GM20431 (cell line): Measurements from ENCODE around the gene EDNRB.

ENCODE experiments used
- in situ Hi-C: fragments of 300-500 bp; cut with MseI, MboI; formaldehyde crosslinking; loops from one replicate; pipeline ENCODE4 v1.15.0; 2020; ENCODE audit warnings: low sequenced_read_pairs; ENCODE audit not compliant: unreplicated experiment

Gene EDNRB

DNA sequence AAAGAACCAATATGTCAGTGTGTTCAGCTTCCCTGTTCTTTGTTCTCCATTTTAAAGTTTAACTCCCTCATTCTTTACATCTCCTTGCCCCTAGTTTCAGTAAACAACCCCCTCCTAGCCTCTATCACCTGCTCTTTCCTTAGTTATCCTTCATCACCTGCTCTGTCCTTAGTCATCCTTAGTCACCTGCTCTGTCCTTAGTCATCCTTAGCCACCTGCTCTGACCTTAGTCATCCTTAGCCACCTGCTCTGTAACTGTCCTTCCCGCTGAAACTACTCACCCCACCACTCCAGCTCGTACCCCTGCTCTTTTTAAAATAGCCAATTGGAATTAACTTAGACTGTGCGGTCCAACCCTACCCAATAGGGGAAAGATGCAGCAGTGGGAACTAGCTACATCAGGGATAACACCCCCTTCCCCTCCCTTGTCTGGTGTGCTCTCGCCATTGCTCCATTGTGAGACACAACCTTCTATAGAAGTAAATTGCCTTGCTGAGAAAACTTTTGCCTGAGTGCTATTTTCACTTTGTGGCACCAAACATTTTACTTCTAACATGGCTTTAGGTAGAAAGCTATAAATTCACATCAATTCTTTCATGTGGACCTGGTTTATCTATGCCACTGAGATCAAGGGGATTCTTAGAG lies 16.2 kb downstream of the EDNRB start:
- in situ Hi-C loops = no loop called here

DNA sequence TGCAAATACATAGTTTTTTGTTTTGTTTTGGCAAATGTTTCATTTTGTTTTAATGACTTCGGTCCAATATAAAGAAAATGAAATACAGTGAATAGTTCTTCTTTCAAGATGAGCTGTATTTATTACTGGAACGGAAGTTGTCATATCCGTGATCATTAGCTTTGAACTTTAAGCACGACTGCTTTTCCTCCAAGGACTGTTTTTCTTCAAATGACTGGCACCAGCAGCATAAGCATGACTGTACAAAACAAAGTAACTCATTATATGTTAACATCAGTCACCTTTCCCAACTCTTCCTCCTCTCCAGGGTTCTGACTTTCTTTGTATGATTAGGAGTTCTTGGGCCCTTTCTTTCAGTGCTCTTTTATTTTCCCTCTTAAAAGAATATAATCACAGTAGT lies 20.5 kb downstream of the EDNRB start:
- in situ Hi-C loops = no loop called here

DNA sequence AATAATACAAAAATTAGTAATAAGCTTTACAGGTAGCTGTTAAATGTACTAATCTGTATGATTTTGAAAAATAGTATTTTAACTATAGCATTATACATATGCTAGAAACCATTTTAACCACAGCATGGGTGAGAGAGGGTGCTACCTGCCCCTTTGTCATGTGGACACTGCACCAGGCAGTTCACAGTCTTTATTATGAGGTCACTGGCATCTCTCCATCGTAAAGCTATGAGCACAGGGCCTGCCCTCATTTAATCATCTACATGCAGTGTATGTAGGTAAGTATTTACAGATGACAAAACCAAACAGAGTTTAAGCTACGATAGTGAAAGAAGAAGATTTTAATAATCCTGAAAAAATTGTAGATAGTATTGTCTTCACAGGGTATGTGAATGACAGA lies 21.7 kb downstream of the EDNRB start:
- in situ Hi-C loops = no loop called here

DNA sequence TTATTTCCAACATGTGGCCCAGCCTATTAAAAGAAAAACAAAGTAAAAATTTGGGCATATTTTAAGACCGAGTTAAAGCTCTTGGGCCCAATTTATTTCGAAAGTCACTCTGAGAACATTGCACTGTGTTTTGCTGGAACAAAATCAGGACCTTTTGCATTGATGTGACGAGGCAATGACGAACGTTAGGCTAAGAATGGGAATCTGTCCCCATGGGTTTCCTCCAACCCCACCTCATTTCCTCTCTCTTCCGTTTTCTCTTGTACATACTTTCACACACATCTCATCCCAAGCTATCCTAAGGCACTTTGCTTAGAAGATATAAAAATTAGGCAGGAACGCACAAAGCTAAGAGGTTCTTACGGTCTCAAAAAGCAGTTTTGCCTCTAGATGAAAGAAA lies 22.1 kb downstream of the EDNRB start:
- in situ Hi-C loops = no loop called here

DNA sequence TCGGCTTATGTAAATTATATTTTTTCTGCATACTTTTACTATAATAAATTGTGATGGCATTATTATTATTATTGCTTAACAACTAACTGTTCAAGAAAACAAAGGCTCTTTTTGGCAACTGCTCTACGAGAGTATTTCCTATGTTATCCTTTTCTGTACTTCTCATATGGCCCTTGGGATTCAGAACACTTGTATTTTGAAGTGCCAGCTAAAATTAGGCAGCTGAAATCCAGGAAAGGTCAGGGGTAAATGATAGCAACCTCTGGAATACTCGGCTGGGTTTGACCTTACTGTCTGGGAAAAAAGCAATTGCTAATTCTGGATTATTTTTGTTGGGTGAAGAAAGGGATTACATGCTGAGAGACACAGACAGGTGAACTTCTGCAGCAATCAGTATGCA lies 23.9 kb downstream of the EDNRB start:
- in situ Hi-C loops = no loop called here

DNA sequence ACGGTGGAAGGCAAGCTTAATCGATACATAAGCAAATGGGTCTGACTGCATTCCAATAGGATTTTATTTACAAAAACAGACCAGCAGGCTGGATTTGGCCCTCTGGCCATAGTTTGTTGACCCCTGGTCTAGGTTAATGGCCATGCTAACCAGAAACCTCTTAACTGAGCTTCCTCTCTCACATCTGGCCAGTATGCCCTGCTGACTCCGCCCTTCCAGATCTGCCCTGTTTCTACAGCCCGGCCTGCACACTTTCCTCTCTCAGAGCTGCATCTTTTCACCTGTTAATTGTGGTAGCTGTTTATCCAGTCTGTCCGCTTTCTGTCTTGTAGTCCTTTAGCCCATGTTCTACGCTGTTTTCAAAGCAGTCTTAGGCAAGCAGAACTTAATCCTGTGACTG lies 25.6 kb downstream of the EDNRB start:
- in situ Hi-C loops = no loop called here

DNA sequence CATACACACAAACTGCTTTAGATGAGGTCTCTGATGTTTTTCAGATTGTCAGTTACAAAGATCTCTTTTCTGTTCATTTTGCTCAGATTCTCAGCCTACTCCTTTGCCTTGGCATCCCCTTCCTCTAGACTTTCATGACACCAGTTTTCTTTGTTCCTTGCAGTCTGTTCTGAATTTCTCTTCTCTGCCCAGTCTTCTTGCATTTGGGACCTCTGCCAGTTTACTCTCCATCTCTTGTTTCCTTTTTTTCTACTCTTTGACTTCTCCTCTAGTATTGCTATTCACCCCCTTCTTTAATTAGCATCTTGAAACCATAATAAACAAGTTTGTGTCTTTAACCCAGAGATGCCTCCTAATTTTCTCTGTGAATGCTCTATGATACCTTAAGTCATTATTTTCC lies 26.1 kb downstream of the EDNRB start:
- in situ Hi-C loops = no loop called here

DNA sequence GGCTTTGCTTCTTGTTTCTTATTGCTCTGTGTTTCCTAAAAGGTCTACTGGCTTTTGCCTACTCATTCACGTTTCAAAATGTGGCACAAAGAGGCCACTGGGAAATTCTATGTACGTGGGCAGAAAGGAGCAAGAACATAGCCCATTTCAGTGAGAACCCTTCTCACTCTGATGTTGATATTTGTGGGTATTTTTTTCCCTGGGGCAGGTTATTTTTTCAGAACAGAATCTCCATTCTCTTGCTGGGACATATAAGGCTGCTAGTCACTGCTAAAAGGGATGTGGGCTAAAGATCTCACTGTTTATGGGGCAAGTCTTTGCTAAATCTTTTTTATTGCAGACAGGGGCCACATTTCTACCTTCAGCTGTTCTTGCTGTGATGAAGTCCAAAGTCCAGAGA lies 27.1 kb downstream of the EDNRB start:
- in situ Hi-C loops = no loop called here

DNA sequence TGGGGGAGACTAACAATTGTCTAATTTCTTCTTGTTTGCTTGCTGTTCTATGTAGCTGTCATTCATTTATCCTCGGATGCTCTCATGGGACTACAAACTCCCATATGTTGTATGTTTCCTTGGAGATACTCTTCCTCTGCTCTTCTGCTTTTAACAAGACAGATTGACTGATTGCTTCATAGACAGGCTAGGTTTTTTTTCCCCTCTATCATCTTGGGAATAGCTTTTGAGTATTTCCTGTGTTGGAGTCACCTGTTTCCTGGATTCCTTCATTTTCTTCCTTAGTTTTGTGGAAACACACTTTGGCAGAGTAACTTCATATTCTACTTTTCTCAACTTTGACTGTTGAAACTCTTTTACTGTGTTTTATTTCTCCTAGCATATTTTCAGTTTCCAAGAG lies 27.6 kb downstream of the EDNRB start:
- in situ Hi-C loops = no loop called here

DNA sequence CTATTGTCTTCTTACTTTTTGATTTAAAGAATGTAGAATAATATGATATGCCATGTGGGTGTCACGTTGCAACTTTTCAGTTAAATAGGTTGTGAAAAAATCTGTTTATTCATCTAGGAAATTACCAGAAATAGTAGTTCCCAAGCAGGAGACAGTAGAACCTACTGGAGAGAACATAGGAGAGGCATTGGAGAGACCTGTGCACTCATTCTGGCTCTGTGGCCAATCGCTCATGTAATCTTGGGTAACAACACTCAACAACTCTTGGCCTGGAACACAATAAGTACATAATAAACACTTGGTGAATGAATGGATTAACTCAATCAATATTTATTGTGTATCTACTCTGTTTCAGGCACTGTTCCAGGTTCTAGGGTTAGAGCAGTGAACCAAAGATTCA lies 35.3 kb downstream of the EDNRB start:
- in situ Hi-C loops = no loop called here

DNA sequence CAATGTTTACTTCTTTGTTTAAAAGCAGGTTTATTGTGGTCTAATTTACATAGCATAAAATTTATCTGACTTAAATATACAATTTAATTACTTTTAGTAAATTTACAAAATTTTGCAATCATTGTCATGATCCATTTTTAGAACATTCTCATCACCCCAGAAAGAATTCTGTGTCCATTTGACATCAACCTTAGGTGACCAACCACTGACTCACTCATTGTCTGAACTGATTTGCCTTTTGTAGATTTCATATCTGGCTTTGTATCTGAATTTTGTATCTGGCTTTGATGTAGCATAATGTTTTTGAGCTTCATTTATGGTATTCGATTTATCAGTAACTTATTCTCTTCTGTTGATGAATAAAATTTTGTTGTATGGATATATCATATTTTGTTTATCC lies 40.4 kb downstream of the EDNRB start:
- in situ Hi-C loops = no loop called here

DNA sequence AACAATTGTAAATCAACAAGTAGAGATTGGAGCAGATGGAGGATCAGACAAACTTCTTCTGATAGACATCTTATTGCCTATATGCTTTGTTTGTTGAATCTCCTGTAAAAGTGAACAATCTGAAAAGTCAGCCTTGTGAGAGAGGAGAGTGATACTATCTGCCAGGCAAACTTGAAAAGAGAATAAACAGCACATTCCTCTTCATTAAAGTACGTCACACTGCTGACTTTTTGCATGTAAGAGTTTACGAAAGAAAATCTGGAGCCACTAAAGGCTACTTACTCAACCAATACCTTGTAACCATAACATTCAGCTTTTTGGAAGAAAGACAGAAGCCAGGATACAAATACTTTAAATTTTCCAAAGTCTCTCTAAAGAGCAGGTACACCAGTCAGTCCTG lies 42.5 kb downstream of the EDNRB start:
- in situ Hi-C loops = no loop called here

DNA sequence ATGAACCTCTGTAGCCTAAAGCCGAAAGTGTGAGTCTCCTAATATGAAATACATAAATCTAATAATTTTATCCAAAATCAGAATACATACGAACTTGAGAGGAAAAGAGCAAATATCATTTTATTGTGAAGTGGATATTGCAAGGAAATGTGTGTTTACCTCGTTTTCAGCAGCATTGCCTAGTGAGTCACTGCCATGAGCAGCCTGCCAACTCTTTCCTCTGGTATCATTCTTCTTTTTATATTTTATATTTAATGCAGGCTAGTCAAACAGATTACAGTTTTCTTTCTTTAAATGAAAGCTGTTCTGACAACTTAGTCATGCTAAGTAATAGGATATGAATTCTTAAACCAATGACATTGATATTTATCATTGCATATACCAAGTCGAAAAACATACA lies 44.2 kb downstream of the EDNRB start:
- in situ Hi-C loops = no loop called here

DNA sequence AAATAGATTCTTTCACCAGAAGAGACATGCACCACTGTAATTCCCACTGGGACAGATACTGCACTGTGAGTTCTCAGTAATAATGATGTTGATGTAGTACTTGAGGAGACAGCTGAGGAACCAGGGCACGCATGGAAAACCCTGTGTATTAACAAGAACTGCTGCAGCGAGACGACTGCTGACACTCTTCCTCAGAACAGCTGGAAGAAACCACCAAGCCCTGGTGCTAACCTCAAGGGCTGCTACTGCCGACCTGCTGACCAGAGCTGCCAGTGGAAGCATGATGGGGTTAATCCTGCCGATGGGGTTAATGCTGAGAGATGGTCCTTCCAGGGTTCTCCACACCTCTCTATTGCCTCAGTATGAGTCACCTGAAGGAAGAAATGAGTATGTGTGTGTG lies 45.6 kb downstream of the EDNRB start:
- in situ Hi-C loops = no loop called here

DNA sequence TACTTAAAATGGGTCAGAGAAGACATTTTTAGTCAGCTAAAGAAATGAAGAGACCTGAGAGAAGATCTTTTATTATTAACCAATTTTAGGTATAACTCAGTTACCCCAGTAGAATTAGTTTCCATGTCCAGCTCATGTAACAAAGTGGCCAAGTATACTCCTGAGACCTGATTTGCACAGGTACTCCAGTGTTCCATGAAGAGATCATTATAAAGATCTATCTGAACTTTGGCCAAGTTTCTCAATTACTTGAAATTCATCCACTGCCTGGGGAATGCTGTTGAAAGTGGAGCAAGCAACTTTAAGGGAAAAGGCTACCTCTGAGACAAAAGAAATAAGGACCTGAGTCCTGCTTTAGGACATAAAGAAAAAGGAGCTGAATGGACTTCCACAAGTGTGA lies 47.0 kb downstream of the EDNRB start:
- in situ Hi-C loops = no loop called here

DNA sequence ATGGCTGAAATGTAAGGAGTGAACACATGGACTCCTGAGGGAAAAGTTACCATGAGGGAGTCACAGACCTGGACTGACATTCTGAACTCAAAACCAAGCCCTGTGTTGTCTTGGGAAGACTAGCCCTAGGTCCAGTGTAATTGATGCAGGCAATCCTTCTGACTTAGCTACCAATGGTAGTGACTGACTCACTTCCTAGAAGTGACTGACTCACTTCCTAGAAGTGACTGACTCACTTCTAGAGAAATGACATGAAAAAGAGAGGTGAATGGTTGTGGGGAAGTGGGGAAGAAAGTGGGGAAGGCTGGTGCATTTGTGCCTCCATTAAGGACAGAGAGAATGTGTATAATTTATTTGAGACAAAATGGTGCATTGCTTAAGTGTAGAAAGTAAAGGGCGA lies 49.9 kb downstream of the EDNRB start:
- in situ Hi-C loops = no loop called here

DNA sequence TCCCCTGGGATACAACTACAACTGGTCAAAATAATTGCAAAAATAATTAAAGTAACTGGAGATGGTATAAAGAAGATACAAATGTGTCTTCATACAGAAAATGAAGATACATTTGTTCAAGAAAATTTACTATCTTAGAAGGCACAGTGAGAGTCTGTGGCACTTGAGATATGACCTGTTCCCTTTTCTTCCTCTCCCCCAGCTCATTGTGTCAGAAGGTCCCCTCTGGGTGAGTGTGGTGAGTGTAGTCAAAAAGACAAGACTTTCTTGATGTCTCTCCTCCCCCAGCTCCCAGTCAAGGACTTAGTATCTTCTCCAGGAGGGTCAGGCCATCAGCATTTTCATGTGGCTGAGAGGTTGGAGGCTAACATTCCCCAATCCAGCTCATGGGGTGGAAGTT lies 51.7 kb downstream of the EDNRB start:
- in situ Hi-C loops = no loop called here

DNA sequence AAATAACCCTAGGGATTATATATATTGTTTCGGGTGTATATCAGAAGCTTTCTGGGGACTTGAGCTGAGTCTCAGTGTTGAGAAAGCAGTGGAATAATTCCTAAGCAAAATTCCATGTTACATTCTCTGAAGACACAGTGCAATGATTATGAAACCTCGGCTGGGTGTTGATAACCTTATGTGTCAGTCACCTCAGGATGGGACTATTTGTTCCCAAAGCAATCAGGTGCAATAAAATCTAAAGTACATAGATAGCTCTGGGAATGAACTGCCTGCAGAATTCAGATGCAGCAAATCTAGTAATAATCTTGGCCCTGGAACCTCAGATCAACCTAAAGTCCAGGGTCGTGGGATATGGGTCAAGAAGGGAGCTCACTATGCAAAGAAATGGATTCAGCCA lies 53.0 kb downstream of the EDNRB start:
- in situ Hi-C loops = no loop called here

DNA sequence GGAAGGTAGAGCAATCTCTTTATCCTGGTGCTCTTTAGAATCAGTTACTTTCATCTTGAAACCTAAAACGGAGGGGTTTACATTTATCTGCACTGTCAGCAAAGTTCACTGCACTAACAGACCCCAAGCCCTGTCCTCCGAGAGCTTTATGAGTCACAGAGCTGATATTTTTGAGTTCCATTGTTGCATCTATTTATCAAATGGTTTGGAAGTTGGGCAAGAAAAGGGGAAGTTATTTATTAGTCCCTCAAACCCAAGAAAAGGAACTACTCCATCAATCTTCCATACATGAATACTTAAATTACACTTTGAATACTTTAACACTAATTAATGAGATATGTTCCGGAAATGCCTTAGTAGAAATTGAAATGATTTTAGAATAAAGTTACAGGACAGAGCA lies 55.5 kb downstream of the EDNRB start:
- in situ Hi-C loops = no loop called here

DNA sequence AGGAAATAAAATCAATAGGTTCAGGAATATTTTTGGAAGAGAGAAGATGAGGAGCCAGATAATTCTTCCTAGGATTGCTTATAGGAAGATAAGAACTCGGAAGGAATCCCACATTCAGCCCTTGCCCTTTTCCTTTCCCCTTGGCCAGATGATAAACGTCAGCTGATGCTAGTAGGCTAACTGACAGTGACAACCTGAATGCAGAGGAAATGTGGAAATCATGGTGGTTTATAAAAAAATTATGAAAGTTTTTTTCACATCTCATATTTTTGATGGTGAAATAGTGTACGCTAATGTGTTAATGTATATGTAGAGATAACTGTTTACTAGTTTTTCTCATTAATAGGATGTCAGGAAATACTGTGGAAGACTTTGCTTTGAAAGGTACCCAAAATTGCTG lies 56.9 kb downstream of the EDNRB start:
- in situ Hi-C loops = no loop called here

DNA sequence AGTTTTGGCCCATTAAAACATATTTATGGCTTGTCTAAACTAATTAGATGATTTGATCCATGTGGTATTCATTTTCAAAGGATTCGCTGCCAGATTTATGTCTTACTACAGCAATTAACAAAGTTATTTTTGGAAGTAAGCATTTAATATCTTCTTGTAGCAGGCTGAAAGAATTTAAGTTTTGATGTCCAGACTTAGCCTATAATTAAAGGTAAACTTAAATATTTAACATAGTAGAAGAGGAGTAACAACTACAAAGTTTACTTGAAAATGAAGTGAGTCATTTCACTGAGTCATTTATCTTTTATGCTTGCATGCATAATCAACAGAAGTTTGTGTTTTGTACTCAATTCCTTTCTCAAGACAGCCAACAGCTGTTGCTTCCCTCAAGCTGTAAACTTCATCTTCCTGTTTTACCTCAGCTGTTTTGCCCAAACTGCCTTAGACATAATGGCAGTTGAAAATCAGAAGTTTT lies 58.1 kb downstream of the EDNRB start:
- in situ Hi-C loops = no loop called here

DNA sequence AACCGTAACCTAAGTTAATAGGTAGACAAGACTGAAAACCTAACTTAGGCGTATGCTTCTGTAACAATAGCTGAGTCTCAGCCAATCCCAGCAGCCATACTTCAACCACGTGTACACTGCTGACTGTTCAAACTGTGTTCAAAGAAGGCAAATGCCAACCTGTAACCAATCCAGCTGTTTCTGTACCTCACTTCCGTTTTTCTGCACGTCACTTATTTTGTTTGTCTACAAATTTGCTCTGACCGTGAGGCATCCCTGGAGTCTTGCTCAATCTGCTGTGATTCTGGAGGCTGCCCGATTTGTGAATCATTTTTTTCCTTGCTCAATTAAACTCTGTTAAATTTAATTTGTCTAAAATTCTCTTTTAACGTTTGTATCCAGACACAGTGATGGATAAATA lies 59.2 kb downstream of the EDNRB start:
- in situ Hi-C loops = no loop called here
